ENCODE data around the gene TSPAN9.

Gene TSPAN9

DNA sequence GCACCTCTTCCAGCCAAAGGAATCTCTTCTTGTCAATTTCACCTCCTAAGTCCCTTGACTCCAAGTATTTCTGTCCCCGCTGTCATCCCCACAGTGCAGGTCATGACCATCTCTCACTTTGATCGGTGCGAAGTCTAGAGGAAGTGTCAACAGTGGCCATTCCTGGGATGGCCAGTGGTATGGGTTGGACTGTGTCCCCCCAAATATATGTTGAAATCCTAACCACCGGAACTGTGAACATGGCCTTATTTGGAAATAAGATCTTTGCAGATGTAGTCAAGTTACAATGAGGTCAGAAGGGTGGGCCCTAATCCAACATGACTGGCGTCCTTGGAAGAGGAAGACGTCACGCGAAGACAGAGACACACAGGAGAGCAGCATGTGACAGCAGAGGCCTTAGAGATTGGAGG, 257.9 kb downstream of the TSPAN9 start:
- no peak for DNase-seq (ENCODE audit: low read depth in 2 of 2)

Data from stimulated activated CD4-positive, alpha-beta T cell treated with anti-CD3 and anti-CD28 coated beads, Interleukin-1b, Interleukin-23, amount 100 ng/mL, for 1 hour (primary cell).